Thyroid gland (tissue), 4 donors: ENCODE data around the gene MPEG1.

ENCODE experiments used
- POLR2A ChIP-seq, 2 donors: fragments of 450-650 bp; IDR thresholded peaks; one replicate each; pipeline ENCODE4 v1.6.1; 2017; ENCODE audit warnings: antibody characterized with exemption in 2 of 2, mild to moderate bottlenecking in 2 of 2, moderate library complexity in 1 of 2
- TF ChIP-seq, protein P1 (sequence below), 6 experiments: fragments of 200-600 bp in 3 of 6; fragments of 450-650 bp in 3 of 6; sonication (generic) in 3 of 6; IDR thresholded peaks; one replicate each; pipeline ENCODE4 v1.5.1; 2016 to 2019; ENCODE audit warnings: antibody characterized with exemption in 6 of 6, mild to moderate bottlenecking in 2 of 6, inconsistent platforms in 1 of 6, moderate library complexity in 1 of 6

- TF ChIP-seq, protein P1, sequence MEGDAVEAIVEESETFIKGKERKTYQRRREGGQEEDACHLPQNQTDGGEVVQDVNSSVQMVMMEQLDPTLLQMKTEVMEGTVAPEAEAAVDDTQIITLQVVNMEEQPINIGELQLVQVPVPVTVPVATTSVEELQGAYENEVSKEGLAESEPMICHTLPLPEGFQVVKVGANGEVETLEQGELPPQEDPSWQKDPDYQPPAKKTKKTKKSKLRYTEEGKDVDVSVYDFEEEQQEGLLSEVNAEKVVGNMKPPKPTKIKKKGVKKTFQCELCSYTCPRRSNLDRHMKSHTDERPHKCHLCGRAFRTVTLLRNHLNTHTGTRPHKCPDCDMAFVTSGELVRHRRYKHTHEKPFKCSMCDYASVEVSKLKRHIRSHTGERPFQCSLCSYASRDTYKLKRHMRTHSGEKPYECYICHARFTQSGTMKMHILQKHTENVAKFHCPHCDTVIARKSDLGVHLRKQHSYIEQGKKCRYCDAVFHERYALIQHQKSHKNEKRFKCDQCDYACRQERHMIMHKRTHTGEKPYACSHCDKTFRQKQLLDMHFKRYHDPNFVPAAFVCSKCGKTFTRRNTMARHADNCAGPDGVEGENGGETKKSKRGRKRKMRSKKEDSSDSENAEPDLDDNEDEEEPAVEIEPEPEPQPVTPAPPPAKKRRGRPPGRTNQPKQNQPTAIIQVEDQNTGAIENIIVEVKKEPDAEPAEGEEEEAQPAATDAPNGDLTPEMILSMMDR (IDR thresholded peaks at IDR 0.05), result no peak
- no peak for TF ChIP-seq POLR2A (IDR thresholded peaks at IDR 0.05)
Measured at GRCh38 chr11:59214141-59214893, 1.6 kb upstream of the MPEG1 start.
